HCT116 (cell line): Measurements from ENCODE around the gene HSPA4. TPM values are rescaled to one million over a fixed set of nuclear protein-coding genes. Genes with fewer than 3 reads are reported as not detected.

Experiments
- ATAC-seq: fragments of 200-7000 bp; cut with Tn5 transposase; 2 replicates; pipeline ENCODE4 v1.9.1; 2020; ENCODE audit warnings: mild to moderate bottlenecking, moderate library complexity
- BruUV-seq: library from RNA; stranded (reverse); fragments of 400-500 nt; replicated peaks from 2 replicates; lab custom pipeline; 2021; lab: Mats Ljungman, UMichigan
- CTCF ChIA-PET: fragments of 300-600 bp; sonication (Branson Sonifier 250); formaldehyde crosslinking; loops from one replicate; lab custom pipeline; 2021; ENCODE audit warnings: antibody characterized with exemption; lab: Charles Lee
- POLR2A ChIA-PET: fragments of 300-600, 350-600 bp; sonication (Branson Sonifier 250); formaldehyde crosslinking; loops from one replicate; lab custom pipeline; 2021; ENCODE audit warnings: antibody characterized with exemption; lab: Charles Lee
- RAD21 ChIA-PET, 2 experiments: fragments of 300-600 bp; sonication (Branson Sonifier 250); formaldehyde crosslinking; loops; one replicate each; lab custom pipeline; 2023; ENCODE audit warnings: low total read pairs in 2 of 2; ENCODE audit not compliant: uncharacterized antibody in 2 of 2, unreplicated experiment in 2 of 2, low non-redundant PET in 1 of 2; lab: Charles Lee
- DNase-seq: peaks from one replicate; pipeline ENCODE4 v3.0.0-alpha.2; 2010; ENCODE audit warnings: low read depth, low spot score
- H2AFZ ChIP-seq: fragments of 200-600 bp; shearing (Covaris generic), sonication (generic); 2 replicates; pipeline ENCODE4 v1.6.1; 2017; ENCODE audit warnings: low read depth, mixed run types, mixed read lengths, antibody characterized with exemption, low read length; ENCODE audit not compliant: poor library complexity, severe bottlenecking
- H3K27ac ChIP-seq: 2 replicates; pipeline ENCODE4 v1.5.1; 2012; ENCODE audit warnings: low read depth, low read length
- H3K27me3 ChIP-seq: fragments of 200-600 bp; sonication (generic); 2 replicates; pipeline ENCODE4 v1.6.1; 2016; ENCODE audit warnings: mixed run types, low read length, mixed read lengths; ENCODE audit not compliant: insufficient read depth
- H3K36me3 ChIP-seq, 2 experiments: fragments of 200-500 bp in 1 of 2; fragments of 200-600 bp in 1 of 2; sonication (Bioruptor generic) in 1 of 2; sonication (generic) in 1 of 2; 2 replicates each; pipeline versions ENCODE4 v1.5.1 to v1.6.1; 2014 to 2016; ENCODE audit warnings: low read length in 2 of 2, inconsistent platforms in 1 of 2, mixed read lengths in 1 of 2, mixed run types in 1 of 2; ENCODE audit not compliant: insufficient read depth in 2 of 2, control insufficient read depth in 1 of 2
- H3K4me1 ChIP-seq, 2 experiments: fragments of 200-600 bp in 1 of 2; sonication (generic) in 1 of 2; 2 replicates each; pipeline versions ENCODE4 v1.5.1 to v1.6.1; 2012 to 2017; ENCODE audit warnings: low read length in 2 of 2, inconsistent platforms in 1 of 2, mild to moderate bottlenecking in 1 of 2, mixed read lengths in 1 of 2, mixed run types in 1 of 2, moderate library complexity in 1 of 2; ENCODE audit not compliant: insufficient read depth in 2 of 2, control insufficient read depth in 1 of 2
- H3K4me2 ChIP-seq: fragments of 200-600 bp; sonication (generic); 2 replicates; pipeline ENCODE4 v1.6.1; 2017; ENCODE audit warnings: mixed run types, low read length, mixed read lengths
- H3K4me3 ChIP-seq, 2 experiments: fragments of 200-600 bp in 1 of 2; sonication (generic) in 1 of 2; replicated peaks in 1 of 2; 2 replicates each; pipeline ENCODE4 v1.5.1; 2011 to 2016; ENCODE audit warnings: low read length in 2 of 2, control low read depth in 1 of 2, low read depth in 1 of 2, mild to moderate bottlenecking in 1 of 2, mixed read lengths in 1 of 2, mixed run types in 1 of 2
- H3K79me2 ChIP-seq: fragments of 200-600 bp; sonication (generic); 2 replicates; pipeline ENCODE4 v1.6.1; 2017; ENCODE audit warnings: mild to moderate bottlenecking, mixed run types, low read length, moderate library complexity, mixed read lengths; ENCODE audit not compliant: insufficient read depth
- H3K9ac ChIP-seq: fragments of 200-600 bp; sonication (generic); 2 replicates; pipeline ENCODE4 v1.6.1; 2016; ENCODE audit warnings: low read length, mixed read lengths
- H3K9me2 ChIP-seq: fragments of 200-600 bp; sonication (generic), shearing (Covaris generic); 2 replicates; pipeline ENCODE4 v1.6.1; 2017; ENCODE audit warnings: mixed run types, mild to moderate bottlenecking, moderate library complexity; ENCODE audit not compliant: insufficient read depth
- H3K9me3 ChIP-seq, 2 experiments: fragments of 200-500 bp in 1 of 2; fragments of 200-600 bp in 1 of 2; sonication (Bioruptor generic) in 1 of 2; sonication (generic) in 1 of 2; 2 replicates each; pipeline ENCODE4 v1.6.1; 2014 to 2017; ENCODE audit warnings: low read length in 2 of 2, mixed read lengths in 2 of 2, inconsistent platforms in 1 of 2, low read depth in 1 of 2, mild to moderate bottlenecking in 1 of 2, mixed run types in 1 of 2, moderate library complexity in 1 of 2; ENCODE audit not compliant: control insufficient read depth in 1 of 2, insufficient read depth in 1 of 2
- H4K20me1 ChIP-seq: fragments of 200-600 bp; sonication (generic), shearing (Covaris generic); 2 replicates; pipeline ENCODE4 v1.6.1; 2017; ENCODE audit warnings: mixed run types, mild to moderate bottlenecking, moderate library complexity; ENCODE audit not compliant: insufficient read depth
- CBX3 ChIP-seq: IDR thresholded peaks from 2 replicates; pipeline ENCODE4 v1.6.1; 2012; ENCODE audit warnings: low read depth
- CTCF ChIP-seq, 3 experiments: fragments of 200-600 bp in 1 of 3; sonication (generic) in 1 of 3; IDR thresholded peaks in 2 of 3; conservative IDR thresholded peaks in 1 of 3; 2 replicates each; pipeline ENCODE4 v1.5.1; 2012 to 2017; ENCODE audit warnings: low read depth in 2 of 3, low read length in 2 of 3, antibody characterized with exemption in 1 of 3, borderline replicate concordance in 1 of 3, control low read depth in 1 of 3, mild to moderate bottlenecking in 1 of 3, mixed read lengths in 1 of 3, mixed run types in 1 of 3, moderate library complexity in 1 of 3; ENCODE audit not compliant: insufficient read depth in 1 of 3
- ELF1 ChIP-seq: IDR thresholded peaks from 2 replicates; pipeline ENCODE4 v1.6.1; 2012; ENCODE audit warnings: low read depth, borderline replicate concordance
- EZH2phosphoT487 ChIP-seq: fragments of 200-600 bp; IDR thresholded peaks from 2 replicates; pipeline ENCODE4 v1.6.1; 2018; ENCODE audit warnings: antibody characterized with exemption, borderline replicate concordance
- FOSL1 ChIP-seq: IDR thresholded peaks from 2 replicates; pipeline ENCODE4 v1.6.1; 2012; ENCODE audit warnings: low read depth
- JUND ChIP-seq: IDR thresholded peaks from 2 replicates; pipeline ENCODE4 v1.6.1; 2012
- MAX ChIP-seq: IDR thresholded peaks from 2 replicates; pipeline ENCODE4 v1.6.1; 2012
- POLR2A ChIP-seq: IDR thresholded peaks from 2 replicates; pipeline ENCODE4 v1.7.0; 2011; ENCODE audit warnings: borderline replicate concordance; ENCODE audit not compliant: insufficient read depth, insufficient read length; ENCODE audit errors: extremely low read depth
- POLR2AphosphoS5 ChIP-seq: IDR thresholded peaks from 2 replicates; pipeline ENCODE4 v1.6.1; 2011; ENCODE audit warnings: mild to moderate bottlenecking, low read depth, low read length, moderate library complexity
- RAD21 ChIP-seq: IDR thresholded peaks from 2 replicates; pipeline ENCODE4 v1.6.1; 2012; ENCODE audit warnings: low read depth, mild to moderate bottlenecking
- SIN3A ChIP-seq: IDR thresholded peaks from 2 replicates; pipeline ENCODE4 v1.6.1; 2012; ENCODE audit warnings: low read depth
- SP1 ChIP-seq: IDR thresholded peaks from 2 replicates; pipeline ENCODE4 v1.6.1; 2012; ENCODE audit warnings: low read depth
- SRF ChIP-seq: IDR thresholded peaks from 2 replicates; pipeline ENCODE4 v1.6.1; 2012; ENCODE audit warnings: low read depth
- TCF7L2 ChIP-seq: IDR thresholded peaks from 2 replicates; pipeline ENCODE4 v1.7.0; 2011; ENCODE audit warnings: borderline replicate concordance, inconsistent platforms; ENCODE audit not compliant: insufficient read depth, insufficient read length; ENCODE audit errors: extremely low read depth
- YY1 ChIP-seq: IDR thresholded peaks from 2 replicates; pipeline ENCODE4 v1.6.1; 2011; ENCODE audit warnings: low read length, low read depth, moderate library complexity, mild to moderate bottlenecking; ENCODE audit not compliant: insufficient replicate concordance; ENCODE audit errors: extremely low read depth
- ZBTB33 ChIP-seq: IDR thresholded peaks from 2 replicates; pipeline ENCODE4 v1.6.1; 2011; ENCODE audit warnings: mild to moderate bottlenecking, low read length, moderate library complexity; ENCODE audit not compliant: insufficient replicate concordance; ENCODE audit errors: extremely low read depth
- intact Hi-C: fragments of 100-400 bp; cut with micrococcal nuclease; formaldehyde crosslinking; loops from 2 replicates; pipeline ENCODE4 v1.10.0; 2022
- total RNA-seq: library from RNA; stranded (reverse); gene quantifications from one replicate; pipeline ENCODE4 v1.2.1, GENCODE V29; 2021; ENCODE audit not compliant: unreplicated experiment

Gene HSPA4
- total RNA-seq, 1 experiment from 2014 or later: 212 TPM

- no peak overlapping the region for H3K4me3 ChIP-seq
- H3K27ac ChIP-seq: no peak overlapping the region
- no TSS peak for BruUV-seq
- no peaks in the 10 kb centered on the region for H3K4me1 ChIP-seq
- ChIA-PET RAD21 (no interaction called here), CTCF (no interaction called here), POLR2A (no interaction called here)
- no peaks in the 10 kb centered on the region for H3K9me3 ChIP-seq
- H3K27me3 ChIP-seq: no peaks in the 10 kb centered on the region
- ATAC-seq (no peak), DNase-seq (no peak)
- intact Hi-C loops: no loop called here
- H3K9ac ChIP-seq: no peak overlapping the region
- no peak overlapping the region for H2AFZ ChIP-seq
- no peaks in the 10 kb centered on the region for H3K79me2 ChIP-seq
- no peaks in the 10 kb centered on the region for H3K9me2 ChIP-seq
- no peaks in the 10 kb centered on the region for H4K20me1 ChIP-seq
- H3K4me2 ChIP-seq: no peak overlapping the region
- TF ChIP-seq RAD21 (no peak), SP1 (no peak), CTCF (IDR thresholded peaks at IDR 0.05 in 2 of 3, conservative IDR thresholded peaks at IDR 0.05 in 1 of 3; ENCODE audit: borderline replicate concordance in 1 of 3, insufficient read depth in 1 of 3, low read depth in 2 of 3, low read length in 2 of 3) (no peak), YY1 (no peak), SIN3A (no peak), POLR2AphosphoS5 (no peak), POLR2A (no peak), TCF7L2 (no peak), EZH2phosphoT487 (no peak), MAX (no peak), JUND (no peak), ZBTB33 (no peak), SRF (no peak), ELF1 (no peak), FOSL1 (no peak), CBX3 (no peak)
- H3K36me3 ChIP-seq: no peaks in the 10 kb centered on the region
Observed at GRCh38 chr5:133149345-133149744, 97.5 kb downstream of the HSPA4 start.
